ENCODE measurements around the gene DPM1.
A peak's percentile ranks its signal among the peaks of the same experiment; 100 is the strongest.

The DPM1 gene

GRCh38 chr20:50975701-50976330 lies 17.5 kb upstream of the DPM1 start:
- FAIRE-seq (no peak), DNase-seq (ENCODE audit: insufficient read length) (no peak)
- no peak for TF ChIP-seq POLR2AphosphoS5 (IDR thresholded peaks at IDR 0.05; ENCODE audit: low read depth, low read length)
- no peak for TF ChIP-seq TAF1 (IDR thresholded peaks at IDR 0.05; ENCODE audit: borderline replicate concordance, low read depth, low read length)

GRCh38 chr20:50969912-50970311 lies 11.6 kb upstream of the DPM1 start:
- no peak for DNase-seq (ENCODE audit: insufficient read length)
- no peak for FAIRE-seq
- TF ChIP-seq POLR2AphosphoS5 (IDR thresholded peaks at IDR 0.05; ENCODE audit: low read depth, low read length) (no peak), POLR2A (IDR thresholded peaks at IDR 0.05; ENCODE audit: low read depth, low read length) (no peak), TAF1 (IDR thresholded peaks at IDR 0.05; ENCODE audit: borderline replicate concordance, low read depth, low read length) (no peak)

GRCh38 chr20:50969435-50969834 lies 11.1 kb upstream of the DPM1 start:
- FAIRE-seq (no peak), DNase-seq (ENCODE audit: insufficient read length) (no peak)
- no peak for TF ChIP-seq POLR2AphosphoS5 (IDR thresholded peaks at IDR 0.05; ENCODE audit: low read depth, low read length)
- no peak for TF ChIP-seq POLR2A (IDR thresholded peaks at IDR 0.05; ENCODE audit: low read depth, low read length)
- TF ChIP-seq TAF1 (IDR thresholded peaks at IDR 0.05; ENCODE audit: borderline replicate concordance, low read depth, low read length): no peak

GRCh38 chr20:50968289-50968688 lies 10.0 kb upstream of the DPM1 start:
- DNase-seq (ENCODE audit: insufficient read length) (no peak), FAIRE-seq (no peak)
- no peak for TF ChIP-seq TAF1 (IDR thresholded peaks at IDR 0.05; ENCODE audit: borderline replicate concordance, low read depth, low read length)
- TF ChIP-seq POLR2A (IDR thresholded peaks at IDR 0.05; ENCODE audit: low read depth, low read length): no peak
- TF ChIP-seq POLR2AphosphoS5 (IDR thresholded peaks at IDR 0.05; ENCODE audit: low read depth, low read length): no peak

GRCh38 chr20:50967586-50967985 lies 9.3 kb upstream of the DPM1 start:
- FAIRE-seq (no peak), DNase-seq (ENCODE audit: insufficient read length) (no peak)
- TF ChIP-seq POLR2AphosphoS5 (IDR thresholded peaks at IDR 0.05; ENCODE audit: low read depth, low read length): no peak
- no peak for TF ChIP-seq TAF1 (IDR thresholded peaks at IDR 0.05; ENCODE audit: borderline replicate concordance, low read depth, low read length)
- no peak for TF ChIP-seq POLR2A (IDR thresholded peaks at IDR 0.05; ENCODE audit: low read depth, low read length)

GRCh38 chr20:50959543-50960126 lies 1.3 kb upstream of the DPM1 start:
- FAIRE-seq: no peak
- TF ChIP-seq POLR2A (IDR thresholded peaks at IDR 0.05; ENCODE audit: low read depth, low read length) (no peak), POLR2AphosphoS5 (IDR thresholded peaks at IDR 0.05; ENCODE audit: low read depth, low read length) (no peak), TAF1 (IDR thresholded peaks at IDR 0.05; ENCODE audit: borderline replicate concordance, low read depth, low read length) (no peak)
- no peak for DNase-seq (ENCODE audit: insufficient read length)

- peak; percentile 94 for FAIRE-seq
- DNase-seq (ENCODE audit: insufficient read length): peak; percentile 57
- TF ChIP-seq POLR2AphosphoS5 (IDR thresholded peaks at IDR 0.05; ENCODE audit: low read depth, low read length) (no peak; the same call in 1 of the 2 replicates), POLR2A (IDR thresholded peaks at IDR 0.05; ENCODE audit: low read depth, low read length) (no peak; the same call in 1 of the 2 replicates), TAF1 (IDR thresholded peaks at IDR 0.05; ENCODE audit: borderline replicate concordance, low read depth, low read length) (no peak; the same call in 1 of the 2 replicates)
Measured at GRCh38 chr20:50958615-50959542, 547 bp upstream of the DPM1 start, which contains the start of gene MOCS3. TSS of gene MOCS3 (plus strand) at chr20:50958818. CDS start at chr20:50958843, 25 bp downstream.

- FAIRE-seq (no peak), DNase-seq (ENCODE audit: insufficient read length) (no peak)
- TF ChIP-seq POLR2A (IDR thresholded peaks at IDR 0.05; ENCODE audit: low read depth, low read length) (no peak), POLR2AphosphoS5 (IDR thresholded peaks at IDR 0.05; ENCODE audit: low read depth, low read length) (no peak), TAF1 (IDR thresholded peaks at IDR 0.05; ENCODE audit: borderline replicate concordance, low read depth, low read length) (no peak)
Measured at GRCh38 chr20:50957276-50957675, 1.1 kb downstream of the DPM1 start.

- no peak for FAIRE-seq
- no peak for TF ChIP-seq TAF1 (IDR thresholded peaks at IDR 0.05; ENCODE audit: borderline replicate concordance, low read depth, low read length)
- no peak for TF ChIP-seq POLR2A (IDR thresholded peaks at IDR 0.05; ENCODE audit: low read depth, low read length)
- no peak for DNase-seq (ENCODE audit: insufficient read length)
Measured at GRCh38 chr20:50953821-50954220, 4.5 kb downstream of the DPM1 start.

- TF ChIP-seq TAF1 (IDR thresholded peaks at IDR 0.05; ENCODE audit: borderline replicate concordance, low read depth, low read length) (no peak), POLR2AphosphoS5 (IDR thresholded peaks at IDR 0.05; ENCODE audit: low read depth, low read length) (no peak), POLR2A (IDR thresholded peaks at IDR 0.05; ENCODE audit: low read depth, low read length) (no peak)
Measured at GRCh38 chr20:50953196-50953595, 5.1 kb downstream of the DPM1 start.

GRCh38 chr20:50948132-50948785 lies 10.1 kb downstream of the DPM1 start:
- no peak for FAIRE-seq
- DNase-seq (ENCODE audit: insufficient read length): no peak
- no peak for TF ChIP-seq TAF1 (IDR thresholded peaks at IDR 0.05; ENCODE audit: borderline replicate concordance, low read depth, low read length)
- no peak for TF ChIP-seq POLR2AphosphoS5 (IDR thresholded peaks at IDR 0.05; ENCODE audit: low read depth, low read length)
- no peak for TF ChIP-seq POLR2A (IDR thresholded peaks at IDR 0.05; ENCODE audit: low read depth, low read length)

More at GRCh38 chr20:50953196-50953595, 5.1 kb downstream of the DPM1 start:
- FAIRE-seq (no peak), DNase-seq (ENCODE audit: insufficient read length) (no peak)
